Activated B cell treated with CpG ODN at 0.5 μM for 24 hours (primary cell): ENCODE results near the gene GIT2. TPM values are rescaled to one million over a fixed set of nuclear protein-coding genes. Genes with fewer than 3 reads are reported as not detected.

ENCODE experiments used
- ATAC-seq: fragments of 200-7000 bp; cut with Tn5 transposase; one replicate; pipeline ENCODE4 v1.10.0; 2021; ENCODE audit warnings: low read depth, mild to moderate bottlenecking, moderate library complexity
- CTCF ChIA-PET: fragments of 350-600 bp; sonication (Branson Sonifier 250); formaldehyde crosslinking; loops from one replicate; lab custom pipeline; 2021; ENCODE audit warnings: antibody characterized with exemption; lab: Charles Lee
- POLR2A ChIA-PET: fragments of 350-600 bp; sonication (Branson Sonifier 250); formaldehyde crosslinking; loops from one replicate; lab custom pipeline; 2021; ENCODE audit warnings: antibody characterized with exemption; lab: Charles Lee
- DNase-seq: peaks from one replicate; pipeline ENCODE4 v3.0.0; 2022
- H3K27ac Mint-ChIP-seq: one replicate; pipeline ENCODE4 v1.8.0; 2020; ENCODE audit warnings: mixed read lengths
- H3K27me3 Mint-ChIP-seq: one replicate; pipeline ENCODE4 v1.8.0; 2021; ENCODE audit warnings: mixed read lengths
- H3K36me3 Mint-ChIP-seq: one replicate; pipeline ENCODE4 v1.8.0; 2021; ENCODE audit warnings: low read depth, mixed read lengths
- H3K4me1 Mint-ChIP-seq: one replicate; pipeline ENCODE4 v1.8.0; 2021; ENCODE audit warnings: mixed read lengths
- H3K4me3 Mint-ChIP-seq: one replicate; pipeline ENCODE4 v1.8.0; 2020; ENCODE audit warnings: mild to moderate bottlenecking, mixed read lengths
- H3K9me3 Mint-ChIP-seq: one replicate; pipeline ENCODE4 v1.8.0; 2020; ENCODE audit warnings: mixed read lengths
- CTCF ChIP-seq: fragments of 200-600 bp; IDR thresholded peaks from one replicate; pipeline ENCODE4 v1.8.0; 2022; ENCODE audit warnings: antibody characterized with exemption, mild to moderate bottlenecking
- intact Hi-C: fragments of 100-400 bp; cut with micrococcal nuclease; formaldehyde crosslinking; loops from one replicate; pipeline ENCODE4 v1.15.1; 2024
- total RNA-seq: library from RNA; stranded (reverse); gene quantifications from 2 replicates; pipeline ENCODE4 v1.2.3, GENCODE V29; 2022

GIT2 gene
- total RNA-seq, 1 donor from 2014 or later = 107 TPM

DNA sequence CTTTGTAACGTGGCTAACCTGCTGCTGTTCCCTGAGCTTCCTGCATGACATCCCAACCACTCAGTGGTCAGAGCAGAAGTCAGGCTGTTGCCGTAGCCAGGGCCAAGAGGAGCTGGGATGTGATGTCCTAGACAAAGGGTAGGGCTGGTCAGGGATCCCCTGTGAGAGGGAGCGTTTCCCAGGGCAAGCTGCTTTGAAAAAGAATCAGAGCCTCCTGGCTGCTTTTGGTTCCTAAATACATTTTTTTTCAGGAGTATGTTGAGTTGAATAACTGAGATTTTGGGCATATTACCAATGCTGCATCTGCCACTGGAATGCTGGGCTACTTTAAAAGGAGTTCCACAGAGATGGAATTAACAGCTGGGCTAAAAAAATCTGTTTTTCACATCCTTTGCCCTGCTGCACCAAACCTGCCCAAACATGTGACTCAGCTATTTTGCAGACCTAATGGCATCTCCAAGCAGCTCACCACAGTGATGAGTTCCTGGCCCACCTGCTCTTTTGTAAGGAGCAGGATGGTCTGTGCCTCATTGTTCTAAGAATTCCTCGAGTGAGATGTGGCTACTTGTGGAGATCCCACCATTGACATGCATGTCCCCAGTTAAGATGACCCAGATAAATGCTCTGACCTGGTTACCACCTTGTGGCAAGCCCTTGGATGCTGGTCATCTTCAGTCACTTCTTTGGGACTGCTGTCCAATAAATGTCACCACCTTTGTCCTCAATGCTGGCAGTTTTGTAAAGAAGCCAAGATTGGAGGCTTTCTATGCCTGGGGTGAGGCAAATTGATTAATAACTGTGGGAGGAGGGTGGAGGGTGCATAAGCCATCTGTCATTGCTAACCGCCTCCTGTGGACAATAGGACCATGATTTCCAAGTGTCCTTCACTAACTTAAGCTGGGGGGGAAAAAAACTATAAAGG, 27.2 kb upstream of the GIT2 start:
- Mint-ChIP-seq H3K27me3 (no peaks in the 10 kb centered on the region), H3K36me3 (peaks cover 90% of the 10 kb centered on the region), H3K27ac (peak overlapping the region; percentile 43), H3K4me3 (no peak overlapping the region), H3K4me1 (peaks cover 14% of the 10 kb centered on the region), H3K9me3 (no peaks in the 10 kb centered on the region)
- ATAC-seq (no peak), DNase-seq (no peak)
- CTCF ChIA-PET = no interaction called here
- intact Hi-C loops = no loop called here
- POLR2A ChIA-PET = interaction anchor here (0.8 kb wide), 1 partner anchor 25 kb away, joined by 3 read pairs; no protein-coding TSS in a partner anchor
- TF ChIP-seq CTCF = no peak

- H3K27me3 Mint-ChIP-seq = no peaks in the 10 kb centered on the region
- POLR2A ChIA-PET = interaction anchor here (0.5 kb wide), 1 partner anchor 12 kb away, joined by 3 read pairs; no protein-coding TSS in a partner anchor
- DNase-seq (no peak), ATAC-seq (no peak)
- intact Hi-C loops = no loop called here
- no peaks in the 10 kb centered on the region for H3K9me3 Mint-ChIP-seq
- CTCF ChIA-PET = no interaction called here
- no peak overlapping the region for H3K4me3 Mint-ChIP-seq
- H3K4me1 Mint-ChIP-seq = peaks cover 15% of the 10 kb centered on the region
- TF ChIP-seq CTCF = no peak
- H3K27ac Mint-ChIP-seq = no peak overlapping the region
- peaks cover 91% of the 10 kb centered on the region for H3K36me3 Mint-ChIP-seq
Measured at GRCh38 chr12:110020956-110021355, 24.8 kb upstream of the GIT2 start.

- Mint-ChIP-seq H3K4me1 (peaks cover 55% of the 10 kb centered on the region), H3K9me3 (no peaks in the 10 kb centered on the region), H3K36me3 (peaks cover 68% of the 10 kb centered on the region), H3K27me3 (no peaks in the 10 kb centered on the region), H3K27ac (peak overlapping the region; percentile 87), H3K4me3 (peak overlapping the region; percentile 63)
- DNase-seq = no peak
- ChIA-PET POLR2A (interaction anchor here (6.8 kb wide), 1 partner anchor 17 kb away, joined by 251 read pairs; the partner anchor contains the start of genes ANKRD13A and GIT2), CTCF (interaction anchor here (1.0 kb wide), 1 partner anchor 22 kb away, joined by 3 read pairs; no protein-coding TSS in a partner anchor)
- ATAC-seq = no peak
- TF ChIP-seq CTCF = no peak
- intact Hi-C loops = loop anchor here (1.0 to 5.0 kb wide), 3 partner anchors 42 to 163 kb away; no protein-coding TSS in a partner anchor
Measured at GRCh38 chr12:110015132-110015531, 19.0 kb upstream of the GIT2 start.

GRCh38 chr12:110012659-110013058, 16.5 kb upstream of the GIT2 start:
- intact Hi-C loops = loop anchor here (1.0 kb wide), 3 partner anchors 13 to 391 kb away; partner anchors contain the start of genes ANAPC7, ANKRD13A and C12orf76
- TF ChIP-seq CTCF = no peak
- H3K4me3 Mint-ChIP-seq = peak overlapping the region; percentile 84
- peaks cover 79% of the 10 kb centered on the region for H3K4me1 Mint-ChIP-seq
- no peak for DNase-seq
- H3K27me3 Mint-ChIP-seq = no peaks in the 10 kb centered on the region
- peak overlapping the region; percentile 95 for H3K27ac Mint-ChIP-seq
- peaks cover 57% of the 10 kb centered on the region for H3K36me3 Mint-ChIP-seq
- no peaks in the 10 kb centered on the region for H3K9me3 Mint-ChIP-seq
- no peak for ATAC-seq
- ChIA-PET CTCF (interaction anchor here (3.4 kb wide), 1 partner anchor 14 kb away, joined by 12 read pairs; the partner anchor contains the start of gene ANKRD13A), POLR2A (interaction anchor here (0.6 to 6.8 kb wide), 8 partner anchors 14 to 604 kb away, joined by 3 to 251 read pairs (median 4); partner anchors contain the start of genes ANKRD13A and GIT2)
